ENCODE measurements around the gene ZNF544. TPM values are rescaled to one million over a fixed set of nuclear protein-coding genes. Genes with fewer than 3 reads are reported as not detected.

Gene ZNF544
- total and polyA plus RNA-seq, 2 donors (not counting 1 experiment from before 2014, with no cell fraction given): 37.1 to 65.7 TPM

GRCh38 chr19:58305065-58305931, 76.6 kb downstream of the ZNF544 start, which contains the start of gene ERVK3-1:
Gene ERVK3-1 (plus strand): TSS chr19:58305377. CDS start chr19:58312169, 6,792 bp downstream.
- peak; percentile 98 for DNase-seq
- H3K9ac ChIP-seq (ENCODE audit: low read length): peak within 1 kb of the TSS; percentile 84
- intact Hi-C loops (cut with micrococcal nuclease): loop anchor here (1.0 to 5.0 kb wide), 15 partner anchors 21 to 1633 kb away; partner anchors contain the start of genes RPS5, TRIM28, ZNF132 and ZNF274
- peaks cover 0 to 37% of the 10 kb centered on the region in 2 experiments for H3K36me3 ChIP-seq (replicated peaks in 1 of 2; ENCODE audit: control extremely low read depth in 1 of 2, control insufficient read depth in 1 of 2, extremely low read depth in 1 of 2, insufficient read depth in 2 of 2, low read length in 1 of 2)
- H3K27me3 Mint-ChIP-seq: no peaks in the 10 kb centered on the region
- POLR2A ChIA-PET: interaction anchor here (0.5 to 3.3 kb wide), 6 partner anchors 21 to 253 kb away, joined by 3 to 12 read pairs (median 5); partner anchors contain the start of genes UBE2M, ZNF497, ZNF8 and ZSCAN22
- H3K9me3 ChIP-seq (ENCODE audit: control extremely low read depth in 1 of 3, control insufficient read depth in 2 of 3, insufficient read depth in 1 of 3, low read length in 2 of 3): peaks cover 0 to 3% (median 0%) of the 10 kb centered on the region in 3 donors
- no peaks in the 10 kb centered on the region for H3K9me3 Mint-ChIP-seq (ENCODE audit: insufficient read depth)
- WGBS (ENCODE audit: insufficient coverage): 2% methylated on average over 51 of the region's 55 CpGs
- no peaks in the 10 kb centered on the region for H4K20me1 ChIP-seq (ENCODE audit: control insufficient read depth, insufficient read depth, low read length, poor library complexity, severe bottlenecking)
- H3K79me2 ChIP-seq (ENCODE audit: control insufficient read depth, insufficient read depth, low read length): peaks cover 53% of the 10 kb centered on the region
- H3K27me3 ChIP-seq (replicated peaks in 1 of 4; ENCODE audit: control extremely low read depth in 1 of 4, control insufficient read depth in 3 of 4, insufficient read depth in 4 of 4, low read length in 3 of 4): no peaks in the 10 kb centered on the region
- peak within 1 kb of the TSS; percentile 39 to 94 (median 88) for H3K4me3 ChIP-seq (ENCODE audit: control extremely low read depth in 1 of 5, extremely low read depth in 1 of 5, insufficient read depth in 1 of 5, low read depth in 2 of 5, low read length in 4 of 5)
- H3K27ac ChIP-seq (ENCODE audit: low read length in 2 of 2): peak within 1 kb of the TSS; percentile 85 to 93
- CTCF ChIA-PET: interaction anchor here (0.5 to 1.7 kb wide), 4 partner anchors 21 to 160 kb away, joined by 3 to 5 read pairs (median 4); no protein-coding TSS in a partner anchor
- peak within 1 kb of the TSS; percentile 79 for H3K4me2 ChIP-seq (replicated peaks; ENCODE audit: low read depth, low read length, poor library complexity, severe bottlenecking)
- H2AFZ ChIP-seq (ENCODE audit: insufficient read depth, low read depth, low read length, poor library complexity, severe bottlenecking): peak within 1 kb of the TSS; percentile 91
- peak within 1 kb of the TSS; percentile 97 for H3K4me3 Mint-ChIP-seq
- H3K4me1 ChIP-seq (ENCODE audit: control insufficient read depth in 2 of 2, insufficient read depth in 2 of 2, low read length in 2 of 2): peaks cover 15 to 18% of the 10 kb centered on the region in 2 donors
- peaks cover 36% of the 10 kb centered on the region for H3K4me1 Mint-ChIP-seq
- TF ChIP-seq CTCF (IDR thresholded peaks at IDR 0.05): no peak
- TF ChIP-seq EZH2 (IDR thresholded peaks at IDR 0.05; ENCODE audit: borderline replicate concordance, insufficient read depth, low read depth, low read length, poor library complexity, severe bottlenecking): no peak
- ATAC-seq (ENCODE audit: low read depth): peak; percentile 98
- peak within 1 kb of the TSS; percentile 97 for H3K27ac Mint-ChIP-seq
